Thoracic aorta (tissue), 2 donors: ENCODE measurements around the gene TMED9. TPM values are rescaled to one million over a fixed set of nuclear protein-coding genes. Genes with fewer than 3 reads are reported as not detected.

Source experiments
- ATAC-seq: fragments of 150-250 bp; one replicate; pipeline ENCODE4 v1.8.0; 2017; ENCODE audit warnings: low read depth; ENCODE audit not compliant: insufficient number of reproducible peaks, low FRiP score
- DNase-seq: peaks from one replicate; pipeline ENCODE4 v3.0.0-alpha.2; 2020; ENCODE audit warnings: low spot score
- H3K27ac ChIP-seq, 2 donors: fragments of 200-600 bp; sonication (generic); 1 replicate in 1 of 2; 2 replicates in 1 of 2; pipeline ENCODE4 v1.5.1; 2016; ENCODE audit warnings: mild to moderate bottlenecking in 2 of 2, moderate library complexity in 2 of 2
- H3K27me3 ChIP-seq: fragments of 200-600 bp; sonication (generic); replicated peaks from 2 replicates; pipeline ENCODE4 v1.6.0; 2016; ENCODE audit warnings: mild to moderate bottlenecking; ENCODE audit not compliant: insufficient read depth
- H3K36me3 ChIP-seq: fragments of 200-600 bp; sonication (generic); one replicate; pipeline ENCODE4 v1.5.1; 2016
- H3K4me1 ChIP-seq, 2 donors: fragments of 200-600 bp; sonication (generic); 1 replicate in 1 of 2; 2 replicates in 1 of 2; pipeline versions ENCODE4 v1.5.1 to v1.6.0; 2016; ENCODE audit warnings: low read depth in 2 of 2, mild to moderate bottlenecking in 1 of 2; ENCODE audit not compliant: control insufficient read depth in 1 of 2
- H3K4me3 ChIP-seq: fragments of 200-600 bp; sonication (generic); 2 replicates; pipeline ENCODE4 v1.5.1; 2016; ENCODE audit warnings: mild to moderate bottlenecking
- H3K9me3 ChIP-seq: fragments of 200-600 bp; sonication (generic); 2 replicates; pipeline ENCODE4 v1.5.1; 2016
- CTCF ChIP-seq: fragments of 200-600 bp; sonication (generic); IDR thresholded peaks from one replicate; pipeline ENCODE4 v1.5.1; 2019; ENCODE audit warnings: antibody characterized with exemption
- total RNA-seq, 2 donors: library from RNA; depleted of rRNA; stranded (reverse); fragments of >200 nt; gene quantifications; one replicate each; pipeline versions ENCODE4 v1.1.0 to v1.2.3, GENCODE V29; 2016

Gene TMED9
- total RNA-seq, 2 donors from 2014 or later = 103 to 119 TPM

DNA sequence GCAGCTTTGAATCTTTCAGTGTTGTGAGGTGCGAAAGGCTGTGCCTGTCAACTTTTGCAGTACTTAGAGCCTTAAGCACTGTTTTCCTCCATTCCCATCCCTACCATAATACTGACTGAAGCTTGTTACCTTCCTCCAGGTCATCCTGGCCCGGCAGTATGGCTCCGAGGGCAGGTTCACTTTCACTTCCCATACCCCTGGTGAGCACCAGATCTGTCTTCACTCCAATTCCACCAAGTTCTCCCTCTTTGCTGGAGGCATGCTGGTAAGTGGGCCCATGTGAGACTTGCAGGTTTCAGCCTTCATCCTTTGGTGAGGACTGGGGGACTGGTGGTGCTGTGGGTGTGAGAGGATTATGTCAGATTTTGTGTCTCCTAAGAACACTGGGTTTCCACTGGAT, 1.5 kb downstream of the TMED9 start:
- no peak for DNase-seq
- Histone ChIP-seq H3K36me3 (peaks cover 29% of the 10 kb centered on the region), H3K4me1 (peaks cover 8 to 19% of the 10 kb centered on the region in 2 donors), H3K27ac (no peak overlapping the region), H3K4me3 (no peak overlapping the region), H3K27me3 (no peaks in the 10 kb centered on the region), H3K9me3 (no peaks in the 10 kb centered on the region)
- no peak for ATAC-seq
- TF ChIP-seq CTCF = no peak

DNA sequence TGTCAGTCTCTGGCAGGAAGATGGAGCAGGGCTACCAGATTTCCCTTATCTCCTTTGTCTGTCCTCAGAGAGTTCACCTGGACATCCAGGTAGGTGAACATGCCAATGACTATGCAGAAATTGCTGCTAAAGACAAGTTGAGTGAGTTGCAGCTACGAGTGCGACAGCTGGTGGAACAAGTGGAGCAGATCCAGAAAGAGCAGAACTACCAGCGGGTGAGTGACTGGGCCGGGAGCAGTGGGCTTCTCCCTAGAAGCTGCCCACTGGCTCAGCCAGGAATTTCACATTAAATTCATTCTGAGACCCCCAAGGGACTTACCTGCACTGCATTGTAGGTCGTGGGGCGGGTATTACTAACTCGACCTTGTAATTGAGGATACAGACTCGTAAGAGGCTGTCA, 2.1 kb downstream of the TMED9 start:
- H3K4me3 ChIP-seq = no peak overlapping the region
- DNase-seq (no peak), ATAC-seq (no peak)
- TF ChIP-seq CTCF = no peak
- H3K27me3 ChIP-seq = no peaks in the 10 kb centered on the region
- peaks cover 9 to 19% of the 10 kb centered on the region in 2 donors for H3K4me1 ChIP-seq
- H3K36me3 ChIP-seq = peaks cover 29% of the 10 kb centered on the region
- no peaks in the 10 kb centered on the region for H3K9me3 ChIP-seq
- H3K27ac ChIP-seq = no peak overlapping the region

DNA sequence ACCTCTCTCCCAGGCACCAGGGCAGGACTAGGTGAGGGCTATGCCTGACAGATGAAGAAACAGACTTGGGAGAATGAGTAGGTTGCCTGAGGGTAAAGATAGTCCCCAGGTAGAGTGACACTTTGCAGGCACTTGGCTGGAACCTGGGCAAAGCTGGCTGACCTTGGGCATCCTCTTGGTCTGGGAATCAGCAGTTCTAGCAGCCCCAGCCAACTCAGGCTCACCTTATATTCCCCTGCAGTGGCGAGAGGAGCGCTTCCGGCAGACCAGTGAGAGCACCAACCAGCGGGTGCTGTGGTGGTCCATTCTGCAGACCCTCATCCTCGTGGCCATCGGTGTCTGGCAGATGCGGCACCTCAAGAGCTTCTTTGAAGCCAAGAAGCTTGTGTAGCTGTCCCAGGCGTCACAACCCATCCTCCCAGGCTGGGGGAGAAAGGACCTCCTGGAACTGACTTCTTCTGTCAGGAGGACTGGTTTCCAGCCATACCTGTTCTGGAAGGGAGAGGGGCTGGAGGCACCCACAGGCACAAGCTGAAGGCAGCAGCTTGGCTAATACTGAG, 3.1 kb downstream of the TMED9 start:
- ATAC-seq = no peak
- no peak for DNase-seq
- Histone ChIP-seq H3K27ac (no peak overlapping the region), H3K4me3 (no peak overlapping the region), H3K36me3 (peaks cover 29% of the 10 kb centered on the region), H3K27me3 (no peaks in the 10 kb centered on the region), H3K4me1 (peaks cover 12 to 19% of the 10 kb centered on the region in 2 donors), H3K9me3 (no peaks in the 10 kb centered on the region)
- no peak for TF ChIP-seq CTCF

DNA sequence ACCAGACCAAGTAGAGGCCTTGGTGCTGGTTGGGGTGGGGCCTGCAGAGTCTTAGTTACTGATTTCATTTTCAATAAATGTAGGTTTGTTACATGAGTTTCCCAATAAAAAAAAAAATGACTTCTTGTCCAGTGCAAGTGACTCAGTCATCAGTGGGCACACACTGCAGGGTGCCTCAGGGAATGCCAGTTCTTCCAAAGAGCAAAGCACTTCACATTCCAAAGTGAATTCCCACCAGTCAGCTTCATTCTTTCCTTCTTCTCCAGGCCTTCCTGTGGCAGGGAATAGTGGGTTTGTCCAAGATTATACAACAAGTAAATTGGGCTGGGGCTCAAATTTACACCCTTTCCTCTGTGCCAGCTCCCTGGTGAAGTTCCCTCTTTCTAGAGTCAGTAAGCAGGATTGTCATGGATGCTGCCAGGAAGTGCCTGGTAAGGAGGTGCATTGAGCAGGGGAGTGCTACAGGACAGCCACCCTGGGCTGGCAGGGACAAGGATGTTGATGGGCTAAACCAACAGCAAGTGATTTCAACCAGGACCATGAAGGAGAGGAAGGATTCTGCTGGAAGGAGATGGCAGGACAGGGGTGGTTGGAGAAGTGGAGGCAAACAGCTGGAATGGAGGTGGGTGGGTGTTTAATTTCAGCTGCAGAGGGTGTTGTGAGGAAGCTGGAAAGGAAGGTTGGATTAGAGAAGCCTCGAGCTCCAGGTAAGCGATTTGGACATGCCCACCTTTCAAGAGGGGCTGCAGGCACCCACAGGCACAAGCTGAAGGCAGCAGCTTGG, 4.2 kb downstream of the TMED9 start:
- peaks cover 12 to 26% of the 10 kb centered on the region in 2 donors for H3K4me1 ChIP-seq
- TF ChIP-seq CTCF = no peak
- H3K9me3 ChIP-seq = no peaks in the 10 kb centered on the region
- no peak overlapping the region for H3K27ac ChIP-seq
- peaks cover 29% of the 10 kb centered on the region for H3K36me3 ChIP-seq
- H3K27me3 ChIP-seq = no peaks in the 10 kb centered on the region
- ATAC-seq (no peak), DNase-seq (no peak)
- H3K4me3 ChIP-seq = no peak overlapping the region

- Histone ChIP-seq H3K27ac (no peak overlapping the region), H3K9me3 (no peaks in the 10 kb centered on the region), H3K4me1 (peaks cover 12 to 30% of the 10 kb centered on the region in 2 donors), H3K36me3 (peaks cover 29% of the 10 kb centered on the region), H3K27me3 (no peaks in the 10 kb centered on the region), H3K4me3 (no peak overlapping the region)
- no peak for ATAC-seq
- TF ChIP-seq CTCF = no peak
- no peak for DNase-seq
These were observed 4.8 kb downstream of the TMED9 start for GRCh38 chr5:177596775-177597238.
